ENCODE results near the gene TOP2B. TPM values are rescaled to one million over a fixed set of nuclear protein-coding genes. Genes with fewer than 3 reads are reported as not detected.

The TOP2B gene
- total and polyA plus RNA-seq, 12 donors: 34.2 to 126 (median 101) TPM

- DNase-seq (no peak), ATAC-seq (no peak)
- no peak overlapping the region for H3K27ac ChIP-seq
- no peaks in the 10 kb centered on the region for H3K4me1 ChIP-seq
- no peaks in the 10 kb centered on the region for H3K9me3 ChIP-seq
- intact Hi-C loops (cut with DNase I): no loop called here
- peaks cover 0 to 100% (median 49%) of the 10 kb centered on the region in 9 donors for H3K36me3 ChIP-seq
- TF ChIP-seq, protein P1, sequence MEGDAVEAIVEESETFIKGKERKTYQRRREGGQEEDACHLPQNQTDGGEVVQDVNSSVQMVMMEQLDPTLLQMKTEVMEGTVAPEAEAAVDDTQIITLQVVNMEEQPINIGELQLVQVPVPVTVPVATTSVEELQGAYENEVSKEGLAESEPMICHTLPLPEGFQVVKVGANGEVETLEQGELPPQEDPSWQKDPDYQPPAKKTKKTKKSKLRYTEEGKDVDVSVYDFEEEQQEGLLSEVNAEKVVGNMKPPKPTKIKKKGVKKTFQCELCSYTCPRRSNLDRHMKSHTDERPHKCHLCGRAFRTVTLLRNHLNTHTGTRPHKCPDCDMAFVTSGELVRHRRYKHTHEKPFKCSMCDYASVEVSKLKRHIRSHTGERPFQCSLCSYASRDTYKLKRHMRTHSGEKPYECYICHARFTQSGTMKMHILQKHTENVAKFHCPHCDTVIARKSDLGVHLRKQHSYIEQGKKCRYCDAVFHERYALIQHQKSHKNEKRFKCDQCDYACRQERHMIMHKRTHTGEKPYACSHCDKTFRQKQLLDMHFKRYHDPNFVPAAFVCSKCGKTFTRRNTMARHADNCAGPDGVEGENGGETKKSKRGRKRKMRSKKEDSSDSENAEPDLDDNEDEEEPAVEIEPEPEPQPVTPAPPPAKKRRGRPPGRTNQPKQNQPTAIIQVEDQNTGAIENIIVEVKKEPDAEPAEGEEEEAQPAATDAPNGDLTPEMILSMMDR (IDR thresholded peaks at IDR 0.05): no peak
- H3K27me3 ChIP-seq: no peaks in the 10 kb centered on the region
- 97 to 99% methylated on average over 2 of the region's 2 CpGs for WGBS, 2 donors
- H3K4me3 ChIP-seq: no peak overlapping the region
Observed at GRCh38 chr3:25621087-25621486, 43.6 kb downstream of the TOP2B start.

GRCh38 chr3:25620493-25620892 is 44.2 kb downstream of the TOP2B start:
- ATAC-seq: no peak
- 98% methylated on average over 5 of the region's 5 CpGs for WGBS, 2 donors
- intact Hi-C loops (cut with DNase I): no loop called here
- Histone ChIP-seq H3K4me1 (no peaks in the 10 kb centered on the region), H3K27ac (no peak overlapping the region), H3K27me3 (no peaks in the 10 kb centered on the region), H3K36me3 (peaks cover 0 to 100% (median 44%) of the 10 kb centered on the region in 9 donors), H3K4me3 (no peak overlapping the region), H3K9me3 (no peaks in the 10 kb centered on the region)
- TF ChIP-seq, protein P1 (IDR thresholded peaks at IDR 0.05): no peak
- DNase-seq: no peak

DNA sequence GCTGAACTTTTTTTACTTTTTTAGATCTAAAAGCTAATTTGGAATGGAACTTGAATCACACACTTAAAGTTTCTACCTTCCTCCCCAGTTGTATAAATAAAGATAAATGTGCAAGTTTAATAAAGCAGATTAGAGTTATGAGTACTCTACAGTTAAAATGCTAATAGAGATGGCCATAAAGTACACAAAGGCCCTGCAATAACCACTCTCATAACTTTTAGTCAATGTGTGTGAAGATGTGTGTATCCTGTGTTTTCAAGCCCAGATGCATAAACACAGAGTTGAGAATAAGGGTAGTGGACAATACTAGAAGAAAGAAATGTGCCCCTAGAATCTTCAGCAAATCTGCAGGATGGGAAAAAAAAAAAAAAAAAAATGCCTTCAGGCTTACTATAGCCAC is 45.3 kb downstream of the TOP2B start:
- Histone ChIP-seq H3K27ac (no peak overlapping the region), H3K4me1 (no peaks in the 10 kb centered on the region), H3K36me3 (peaks cover 0 to 100% (median 44%) of the 10 kb centered on the region in 9 donors), H3K27me3 (no peaks in the 10 kb centered on the region), H3K4me3 (no peak overlapping the region), H3K9me3 (no peaks in the 10 kb centered on the region)
- intact Hi-C loops (cut with DNase I): no loop called here
- no peak for DNase-seq
- ATAC-seq: no peak
- TF ChIP-seq, protein P1 (IDR thresholded peaks at IDR 0.05): no peak

DNA sequence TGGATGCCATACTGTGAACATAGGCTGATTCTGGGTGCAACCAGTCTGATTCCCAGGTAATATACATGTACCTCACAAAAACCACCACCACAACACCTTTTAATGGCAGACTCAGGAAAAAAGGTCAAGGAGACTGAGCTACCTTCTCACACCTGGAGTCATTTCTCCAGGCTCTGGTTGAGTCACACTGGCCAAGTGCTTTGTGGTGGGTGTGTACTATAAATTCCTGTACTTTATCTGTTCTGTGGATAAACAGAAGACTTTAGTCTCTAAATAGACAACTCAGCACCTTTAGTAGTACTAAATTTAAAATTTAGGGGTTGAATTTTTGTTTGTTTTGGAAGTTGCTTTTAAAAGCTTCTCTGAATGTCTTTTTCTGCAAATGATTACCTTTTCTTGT is 46.7 kb downstream of the TOP2B start:
- intact Hi-C loops (cut with DNase I): no loop called here
- no peaks in the 10 kb centered on the region for H3K4me1 ChIP-seq
- ATAC-seq (no peak), DNase-seq (no peak)
- no peak overlapping the region for H3K4me3 ChIP-seq
- H3K27me3 ChIP-seq: no peaks in the 10 kb centered on the region
- TF ChIP-seq, protein P1 (IDR thresholded peaks at IDR 0.05): no peak
- no peak overlapping the region for H3K27ac ChIP-seq
- H3K36me3 ChIP-seq: peaks cover 0 to 100% (median 44%) of the 10 kb centered on the region in 9 donors
- no peaks in the 10 kb centered on the region for H3K9me3 ChIP-seq

DNA sequence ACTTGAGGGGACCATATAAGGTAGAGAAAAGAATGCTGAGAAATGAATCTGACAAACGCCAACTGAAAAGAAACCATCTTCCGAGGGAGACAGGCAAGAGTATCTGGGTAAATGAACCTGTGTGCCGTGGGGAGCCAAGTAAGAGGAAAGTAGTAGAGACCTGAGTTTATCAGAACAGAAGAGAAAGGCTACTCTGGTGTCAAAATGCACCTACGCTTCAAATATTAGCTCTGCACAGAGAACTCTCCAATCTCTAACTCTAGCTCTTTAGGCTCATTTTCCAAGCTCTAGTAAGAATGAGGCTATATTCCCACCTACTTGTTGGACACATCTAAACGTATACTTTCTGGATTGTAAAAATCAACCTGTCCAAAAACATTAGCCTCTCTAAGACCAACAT is 53.5 kb downstream of the TOP2B start:
- Histone ChIP-seq H3K4me3 (no peak overlapping the region), H3K9me3 (no peaks in the 10 kb centered on the region), H3K4me1 (no peaks in the 10 kb centered on the region), H3K27me3 (no peaks in the 10 kb centered on the region), H3K36me3 (peaks cover 0 to 100% (median 76%) of the 10 kb centered on the region in 9 donors), H3K27ac (no peak overlapping the region)
- TF ChIP-seq, protein P1 (IDR thresholded peaks at IDR 0.05): no peak
- DNase-seq (no peak), ATAC-seq (no peak)
- intact Hi-C loops (cut with DNase I): no loop called here
- WGBS, 2 donors: 97 to 99% methylated on average over 5 of the region's 5 CpGs

All from heart right ventricle (tissue), 16 donors.